Karpas-422 (cell line): Measurements from ENCODE around the gene PRSS12. TPM values are rescaled to one million over a fixed set of nuclear protein-coding genes. Genes with fewer than 3 reads are reported as not detected.
"Not testable (repeated sequence)": the region's sequence is repeated elsewhere in the genome, so short reads cannot be mapped to it uniquely, and the experiment has no call there.

Experiments
- DNase-seq: peaks from one replicate; pipeline ENCODE4 v3.0.0-alpha.2; 2015
- H2AFZ ChIP-seq: fragments of 200-600 bp; sonication (generic); 2 replicates; pipeline ENCODE4 v1.6.1; 2014; ENCODE audit warnings: antibody characterized with exemption, low read length, mixed read lengths
- H3K27ac ChIP-seq: fragments of 200-600 bp; sonication (generic); 2 replicates; pipeline ENCODE4 v1.5.1; 2014; ENCODE audit warnings: mild to moderate bottlenecking, low read length, moderate library complexity
- H3K27me3 ChIP-seq: fragments of 200-600 bp; sonication (generic); 2 replicates; pipeline ENCODE4 v1.6.1; 2014; ENCODE audit warnings: low read length, mixed read lengths
- H3K36me3 ChIP-seq: fragments of 200-600 bp; sonication (generic); 2 replicates; pipeline ENCODE4 v1.6.1; 2014; ENCODE audit warnings: low read length, mixed read lengths; ENCODE audit not compliant: insufficient read depth
- H3K4me1 ChIP-seq: fragments of 200-600 bp; sonication (generic); 2 replicates; pipeline ENCODE4 v1.6.1; 2014; ENCODE audit warnings: mild to moderate bottlenecking, low read length, mixed read lengths
- H3K4me2 ChIP-seq: fragments of 200-600 bp; sonication (generic); 2 replicates; pipeline ENCODE4 v1.6.1; 2014; ENCODE audit warnings: low read length, low read depth, mild to moderate bottlenecking; ENCODE audit not compliant: poor library complexity, severe bottlenecking
- H3K4me3 ChIP-seq: fragments of 200-600 bp; sonication (generic); 2 replicates; pipeline ENCODE4 v1.5.1; 2014; ENCODE audit warnings: mild to moderate bottlenecking, antibody characterized with exemption, low read length, mixed read lengths
- H3K79me2 ChIP-seq: fragments of 200-600 bp; sonication (generic); 2 replicates; pipeline ENCODE4 v1.6.1; 2014; ENCODE audit warnings: mild to moderate bottlenecking, low read length, mixed read lengths
- H3K9ac ChIP-seq: fragments of 200-600 bp; sonication (generic); 2 replicates; pipeline ENCODE4 v1.6.0; 2014; ENCODE audit warnings: low read length
- H3K9me2 ChIP-seq: fragments of 200-600 bp; sonication (generic), shearing (Covaris generic); replicated peaks from 2 replicates; pipeline ENCODE4 v1.6.0; 2014; ENCODE audit warnings: mild to moderate bottlenecking, low read length, moderate library complexity; ENCODE audit not compliant: insufficient read depth
- H3K9me3 ChIP-seq: fragments of 300-700, 200-600 bp; sonication (generic); 2 replicates; pipeline ENCODE4 v1.6.1; 2014; ENCODE audit warnings: low read length, mixed read lengths
- H4K20me1 ChIP-seq: fragments of 200-600 bp; sonication (generic); 2 replicates; pipeline ENCODE4 v1.6.1; 2014; ENCODE audit warnings: mild to moderate bottlenecking, antibody characterized with exemption, low read length, low read depth; ENCODE audit not compliant: insufficient read depth
- total RNA-seq: library from RNA; depleted of rRNA; stranded (reverse); fragments of >200 nt; shearing (Covaris generic); gene quantifications from 2 replicates; pipeline ENCODE4 v1.2.3, GENCODE V29; 2014; ENCODE audit warnings: low replicate concordance

The PRSS12 gene
- total RNA-seq, 1 experiment from 2014 or later = not detected

GRCh38 chr4:118308306-118309030 lies 44.3 kb downstream of the PRSS12 start:
- H3K9me2 ChIP-seq = no peaks in the 10 kb centered on the region
- no peaks in the 10 kb centered on the region for H3K4me1 ChIP-seq
- no peaks in the 10 kb centered on the region for H4K20me1 ChIP-seq
- no peak for DNase-seq
- no peak overlapping the region for H3K4me3 ChIP-seq
- no peak overlapping the region for H3K27ac ChIP-seq
- no peak overlapping the region for H3K9ac ChIP-seq
- no peaks in the 10 kb centered on the region for H3K79me2 ChIP-seq
- H2AFZ ChIP-seq = no peak overlapping the region
- no peaks in the 10 kb centered on the region for H3K27me3 ChIP-seq
- no peaks in the 10 kb centered on the region for H3K9me3 ChIP-seq
- H3K4me2 ChIP-seq = no peak overlapping the region
- no peaks in the 10 kb centered on the region for H3K36me3 ChIP-seq

GRCh38 chr4:118307643-118308042 lies 45.2 kb downstream of the PRSS12 start:
- no peak overlapping the region for H3K27ac ChIP-seq
- no peak overlapping the region for H3K4me3 ChIP-seq
- DNase-seq = no peak
- H3K4me2 ChIP-seq = no peak overlapping the region
- no peak overlapping the region for H3K9ac ChIP-seq
- H3K4me1 ChIP-seq = no peaks in the 10 kb centered on the region
- no peaks in the 10 kb centered on the region for H3K9me3 ChIP-seq
- H2AFZ ChIP-seq = no peak overlapping the region
- H3K79me2 ChIP-seq = no peaks in the 10 kb centered on the region
- H3K9me2 ChIP-seq = no peaks in the 10 kb centered on the region
- no peaks in the 10 kb centered on the region for H4K20me1 ChIP-seq
- H3K36me3 ChIP-seq = no peaks in the 10 kb centered on the region
- H3K27me3 ChIP-seq = no peaks in the 10 kb centered on the region

GRCh38 chr4:118299619-118300018 lies 53.2 kb downstream of the PRSS12 start:
- DNase-seq, H2AFZ ChIP-seq, H3K4me1 ChIP-seq, H3K9me2 ChIP-seq, H3K36me3 ChIP-seq, H3K4me3 ChIP-seq, H3K27ac ChIP-seq, H3K9ac ChIP-seq, H3K4me2 ChIP-seq, H3K79me2 ChIP-seq, H3K9me3 ChIP-seq, H4K20me1 ChIP-seq, H3K27me3 ChIP-seq: not testable (repeated sequence)

GRCh38 chr4:118296729-118297128 lies 56.1 kb downstream of the PRSS12 start:
- Histone ChIP-seq H3K36me3 (no peaks in the 10 kb centered on the region), H2AFZ (no peak overlapping the region), H3K79me2 (no peaks in the 10 kb centered on the region), H3K4me2 (no peak overlapping the region), H4K20me1 (no peaks in the 10 kb centered on the region), H3K9me2 (no peaks in the 10 kb centered on the region), H3K9me3 (no peaks in the 10 kb centered on the region), H3K9ac (no peak overlapping the region), H3K4me3 (no peak overlapping the region), H3K4me1 (no peaks in the 10 kb centered on the region), H3K27me3 (no peaks in the 10 kb centered on the region), H3K27ac (no peak overlapping the region)
- no peak for DNase-seq

GRCh38 chr4:118290951-118291350 lies 61.9 kb downstream of the PRSS12 start:
- no peaks in the 10 kb centered on the region for H3K79me2 ChIP-seq
- no peak overlapping the region for H3K4me2 ChIP-seq
- H3K36me3 ChIP-seq = no peaks in the 10 kb centered on the region
- H3K9me2 ChIP-seq = no peaks in the 10 kb centered on the region
- H4K20me1 ChIP-seq = no peaks in the 10 kb centered on the region
- H3K4me3 ChIP-seq = no peak overlapping the region
- H3K27ac ChIP-seq = no peak overlapping the region
- H3K4me1 ChIP-seq = no peaks in the 10 kb centered on the region
- H3K9ac ChIP-seq = no peak overlapping the region
- H3K9me3 ChIP-seq = no peaks in the 10 kb centered on the region
- no peak overlapping the region for H2AFZ ChIP-seq
- H3K27me3 ChIP-seq = no peaks in the 10 kb centered on the region
- no peak for DNase-seq

- Histone ChIP-seq H3K9me2 (no peaks in the 10 kb centered on the region), H4K20me1 (no peaks in the 10 kb centered on the region), H3K36me3 (no peaks in the 10 kb centered on the region), H3K79me2 (no peaks in the 10 kb centered on the region), H3K27ac (no peak overlapping the region), H2AFZ (no peak overlapping the region), H3K9ac (no peak overlapping the region), H3K4me2 (no peak overlapping the region), H3K27me3 (no peaks in the 10 kb centered on the region), H3K9me3 (no peaks in the 10 kb centered on the region), H3K4me3 (no peak overlapping the region), H3K4me1 (no peaks in the 10 kb centered on the region)
- DNase-seq = no peak
Measured at GRCh38 chr4:118289794-118290193, 63.0 kb downstream of the PRSS12 start.

GRCh38 chr4:118287711-118288451 lies 64.9 kb downstream of the PRSS12 start:
- H3K36me3 ChIP-seq = no peaks in the 10 kb centered on the region
- H3K4me2 ChIP-seq = no peak overlapping the region
- H3K4me1 ChIP-seq = peaks cover 9% of the 10 kb centered on the region
- no peak for DNase-seq
- H3K9ac ChIP-seq = no peak overlapping the region
- H3K27me3 ChIP-seq = no peaks in the 10 kb centered on the region
- no peak overlapping the region for H3K4me3 ChIP-seq
- H2AFZ ChIP-seq = no peak overlapping the region
- H4K20me1 ChIP-seq = no peaks in the 10 kb centered on the region
- no peaks in the 10 kb centered on the region for H3K9me3 ChIP-seq
- no peaks in the 10 kb centered on the region for H3K9me2 ChIP-seq
- H3K27ac ChIP-seq = no peak overlapping the region
- no peaks in the 10 kb centered on the region for H3K79me2 ChIP-seq

- Histone ChIP-seq H3K27me3 (no peaks in the 10 kb centered on the region), H3K36me3 (peaks cover 2% of the 10 kb centered on the region; the same call in 1 of the 2 replicates), H3K9ac (no peak overlapping the region), H3K27ac (no peak overlapping the region), H4K20me1 (no peaks in the 10 kb centered on the region), H3K4me2 (no peak overlapping the region), H3K4me1 (peaks cover 9% of the 10 kb centered on the region), H3K9me2 (no peaks in the 10 kb centered on the region), H3K4me3 (no peak overlapping the region), H3K9me3 (no peaks in the 10 kb centered on the region), H2AFZ (no peak overlapping the region), H3K79me2 (no peaks in the 10 kb centered on the region)
- DNase-seq = no peak
Measured at GRCh38 chr4:118286685-118287084, 66.1 kb downstream of the PRSS12 start.
